Central memory CD4-positive, alpha-beta T cell (primary cell): ENCODE data around the gene SLC38A7.
"Not testable (repeated sequence)": the region's sequence is repeated elsewhere in the genome, so short reads cannot be mapped to it uniquely, and the experiment has no call there.

Experiments used
- DNase-seq: peaks from one replicate; pipeline ENCODE4 v3.0.0; 2022
- total RNA-seq, 3 experiments: gene quantifications; one replicate each; lab custom pipeline; 2026; lab: John Stamatoyannopoulos, UW

The SLC38A7 gene, protein sequence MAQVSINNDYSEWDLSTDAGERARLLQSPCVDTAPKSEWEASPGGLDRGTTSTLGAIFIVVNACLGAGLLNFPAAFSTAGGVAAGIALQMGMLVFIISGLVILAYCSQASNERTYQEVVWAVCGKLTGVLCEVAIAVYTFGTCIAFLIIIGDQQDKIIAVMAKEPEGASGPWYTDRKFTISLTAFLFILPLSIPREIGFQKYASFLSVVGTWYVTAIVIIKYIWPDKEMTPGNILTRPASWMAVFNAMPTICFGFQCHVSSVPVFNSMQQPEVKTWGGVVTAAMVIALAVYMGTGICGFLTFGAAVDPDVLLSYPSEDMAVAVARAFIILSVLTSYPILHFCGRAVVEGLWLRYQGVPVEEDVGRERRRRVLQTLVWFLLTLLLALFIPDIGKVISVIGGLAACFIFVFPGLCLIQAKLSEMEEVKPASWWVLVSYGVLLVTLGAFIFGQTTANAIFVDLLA
- total RNA-seq, result 9.4 to 11.0 (median 9.8) reads per million in 3 experiments

DNA sequence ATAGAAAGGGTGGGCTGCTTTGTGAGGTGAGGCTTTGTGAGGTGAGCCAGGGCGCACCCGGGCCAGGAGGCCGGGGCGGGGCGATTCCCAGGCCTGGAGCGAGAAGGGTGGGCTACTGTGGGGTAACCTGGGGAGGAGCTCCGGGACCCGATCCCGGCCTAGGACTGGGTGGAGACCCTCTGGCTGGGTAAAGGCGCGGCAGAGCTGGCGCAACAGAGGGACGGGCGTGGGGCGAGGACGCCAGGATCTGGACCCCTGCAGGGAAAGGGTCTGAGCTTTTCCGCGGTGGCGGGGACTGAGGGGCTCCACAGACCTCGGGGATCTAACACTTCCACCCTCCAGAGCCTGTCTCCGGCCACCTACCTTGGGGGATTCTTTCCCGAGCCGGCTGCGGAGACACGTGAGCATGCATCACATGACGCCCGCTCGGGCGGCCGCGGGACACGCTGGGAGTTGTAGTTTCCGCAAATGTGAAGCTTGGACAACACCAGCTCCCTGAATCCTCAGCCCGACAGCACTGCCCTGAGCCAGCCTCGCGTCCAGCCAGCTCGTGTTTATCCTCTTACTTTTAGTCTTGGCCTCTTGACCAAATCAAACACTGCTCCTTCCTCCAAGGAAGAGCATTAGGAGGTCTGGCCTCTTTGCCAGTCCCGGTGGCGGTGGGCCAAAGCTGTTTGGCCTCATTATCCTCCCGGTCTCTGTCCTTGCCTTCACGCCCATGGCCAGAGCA is at the start of gene SLC38A7:
SLC38A7 (minus strand) TSS at position 417 of the 730 bp plus-strand sequence. CDS start 4,644 bp downstream, outside the sequence.
- DNase-seq, result peak; percentile 54

DNA sequence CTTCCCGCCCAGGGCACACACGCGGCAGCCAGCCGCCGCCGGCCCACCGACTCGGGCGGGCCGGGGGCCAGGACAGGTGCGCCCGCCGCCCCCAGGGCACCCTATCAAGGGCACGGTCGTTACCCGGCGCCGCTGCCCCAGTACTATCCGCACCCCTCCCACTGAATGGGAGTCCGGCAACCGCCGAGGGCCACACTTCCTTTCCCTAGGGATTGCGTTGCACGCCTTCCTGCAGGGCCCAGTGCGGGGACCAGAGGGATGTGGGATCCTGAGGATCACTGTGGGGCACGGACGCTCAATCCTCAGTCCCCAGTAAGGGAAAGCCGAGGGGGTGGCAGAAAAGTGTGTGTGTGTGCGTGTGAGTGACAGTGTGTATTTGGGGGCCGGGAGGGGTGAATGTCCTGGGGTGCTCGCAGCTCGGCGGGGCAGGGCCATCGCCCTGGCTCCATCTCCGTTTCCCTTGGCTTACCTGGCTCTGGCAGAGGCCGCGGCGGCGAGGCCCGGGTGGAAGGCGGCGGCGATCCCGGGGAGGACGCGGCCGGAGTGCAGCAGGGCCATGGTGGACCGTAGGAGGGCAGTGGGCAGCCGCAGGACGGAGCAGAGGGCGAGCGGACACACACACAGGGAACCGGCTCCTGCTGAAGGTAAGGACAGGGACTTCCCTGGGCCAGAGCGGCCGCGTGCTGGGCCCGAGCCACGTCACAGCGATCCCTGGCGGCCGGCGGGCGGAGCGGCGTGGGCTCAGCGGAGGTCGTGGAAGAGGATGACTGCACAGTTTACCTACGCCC is 49.3 kb upstream of the SLC38A7 start, which contains the start of gene GOT2:
GOT2 (minus strand) TSS at position 646 of the 788 bp plus-strand sequence; CDS start at position 558, 88 bp downstream.
- DNase-seq, result peak; percentile 71

DNA sequence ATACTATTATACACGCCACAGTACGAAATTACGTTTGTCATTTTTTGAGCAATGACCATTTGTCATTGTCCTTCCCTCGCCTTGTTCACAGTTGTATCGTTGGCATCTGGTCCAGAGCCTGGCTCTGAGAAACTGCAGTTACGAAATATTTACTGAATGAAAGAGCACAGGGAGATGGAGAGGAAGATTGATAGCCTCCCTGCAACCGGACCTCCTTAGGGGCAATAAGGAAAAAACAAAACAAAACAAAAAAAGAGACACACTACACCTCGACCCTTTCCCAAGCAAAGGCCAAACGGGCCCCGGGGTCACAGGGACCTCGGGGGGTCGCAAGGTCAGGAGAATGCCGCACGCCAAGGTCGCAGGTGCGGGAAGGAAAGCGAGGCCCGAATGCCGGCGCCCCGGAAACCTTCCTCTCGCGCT is 48.7 kb upstream of the SLC38A7 start:
- DNase-seq, result no peak

DNA sequence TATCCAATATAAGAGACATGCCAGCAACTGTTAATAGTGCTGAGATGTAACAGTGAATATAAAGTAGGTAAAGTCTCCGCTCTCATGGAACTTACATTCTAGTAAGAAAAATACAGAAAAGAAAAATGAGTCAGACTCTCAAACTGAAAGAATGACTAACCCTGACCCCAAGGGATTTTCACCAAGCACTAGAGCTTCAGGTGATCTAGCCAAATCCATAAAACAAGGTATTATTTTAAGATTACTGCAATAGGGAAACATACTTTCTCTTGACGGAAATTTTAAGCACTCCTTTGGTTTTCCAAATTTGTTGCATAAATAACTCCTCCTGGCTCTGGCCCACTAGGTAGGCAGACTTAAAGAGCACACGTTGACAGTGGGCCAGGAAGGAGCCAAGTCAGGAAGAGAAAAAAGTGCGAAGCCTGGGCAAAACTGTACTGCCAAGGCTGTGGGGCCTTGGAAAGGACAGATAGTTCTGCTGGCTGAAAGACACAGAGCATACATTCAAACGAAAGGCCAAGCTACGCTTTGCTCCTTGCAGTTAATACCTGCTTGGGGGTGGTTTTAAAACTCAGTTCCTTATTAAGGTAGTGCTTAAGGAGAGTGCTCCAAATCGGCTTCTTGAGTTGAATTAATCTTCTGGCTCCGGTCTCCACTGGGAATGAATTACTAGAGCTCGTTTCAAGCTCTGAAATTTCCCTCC is 48.1 kb upstream of the SLC38A7 start:
- no peak for DNase-seq

DNA sequence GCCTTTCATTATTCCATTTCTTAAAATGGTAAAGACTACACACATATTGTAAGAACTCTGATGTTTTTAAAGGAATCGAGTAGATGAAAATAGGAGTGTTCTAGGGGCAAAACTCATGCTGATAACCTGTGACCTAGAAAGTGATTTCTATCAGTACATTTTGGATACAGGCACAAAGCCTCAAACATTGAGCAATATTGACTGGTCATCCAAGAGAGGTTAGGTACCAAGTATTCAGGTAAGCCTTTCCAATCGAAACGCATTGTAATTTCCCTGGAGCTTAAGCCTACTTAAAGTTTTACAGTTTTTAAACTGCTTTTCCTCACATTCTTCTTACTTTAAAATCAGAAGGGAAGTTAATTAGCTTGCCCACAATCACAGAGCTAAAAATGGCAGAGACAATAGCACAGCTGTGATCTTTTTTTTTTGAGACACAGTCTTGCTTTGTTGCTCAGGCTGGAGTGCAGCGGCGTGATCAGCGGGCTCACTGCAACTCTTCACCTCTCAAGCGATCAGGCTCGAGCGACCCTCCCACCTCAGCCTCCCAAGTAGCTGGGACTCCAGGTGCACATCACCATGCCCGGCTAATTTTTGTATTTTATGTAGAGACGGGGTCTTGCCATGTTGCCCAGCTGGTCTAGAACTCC is 46.3 kb upstream of the SLC38A7 start:
- DNase-seq, result no peak

DNA sequence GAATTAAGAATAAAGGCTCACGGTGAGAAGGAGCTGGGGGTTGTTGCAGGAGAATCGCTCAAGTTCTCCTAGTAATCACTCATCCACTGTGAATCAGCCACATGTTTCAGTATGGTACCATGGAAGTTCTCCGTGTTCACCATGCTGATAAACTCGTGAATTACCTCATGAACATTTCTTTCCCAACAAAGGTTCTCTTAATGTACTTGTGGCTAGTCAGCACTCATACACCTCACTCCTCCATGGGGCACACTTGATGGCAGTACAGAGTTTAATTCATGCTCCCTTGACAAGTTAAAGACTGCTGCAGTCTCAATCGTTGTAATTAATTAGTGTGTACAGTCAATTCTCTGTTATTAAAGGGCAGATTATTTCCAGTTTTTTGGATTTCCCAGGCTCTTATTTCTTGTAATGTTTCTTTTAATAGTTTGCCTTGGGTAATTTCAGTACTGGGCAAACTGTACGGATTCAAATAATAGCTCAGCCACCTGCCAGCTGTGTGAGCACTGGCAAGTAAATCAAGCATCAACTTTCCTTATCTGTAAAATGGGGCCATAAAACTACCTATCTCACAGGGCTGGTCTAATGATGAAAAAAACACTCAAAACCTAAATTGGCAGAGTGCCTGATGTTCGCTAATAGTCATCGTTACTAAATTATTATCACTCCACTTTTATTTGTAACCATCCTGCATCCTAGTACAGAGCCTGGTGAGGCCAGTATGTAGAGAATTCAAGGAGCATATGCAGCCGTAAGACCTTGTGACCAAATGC is 43.4 kb upstream of the SLC38A7 start:
- DNase-seq, result no peak

DNA sequence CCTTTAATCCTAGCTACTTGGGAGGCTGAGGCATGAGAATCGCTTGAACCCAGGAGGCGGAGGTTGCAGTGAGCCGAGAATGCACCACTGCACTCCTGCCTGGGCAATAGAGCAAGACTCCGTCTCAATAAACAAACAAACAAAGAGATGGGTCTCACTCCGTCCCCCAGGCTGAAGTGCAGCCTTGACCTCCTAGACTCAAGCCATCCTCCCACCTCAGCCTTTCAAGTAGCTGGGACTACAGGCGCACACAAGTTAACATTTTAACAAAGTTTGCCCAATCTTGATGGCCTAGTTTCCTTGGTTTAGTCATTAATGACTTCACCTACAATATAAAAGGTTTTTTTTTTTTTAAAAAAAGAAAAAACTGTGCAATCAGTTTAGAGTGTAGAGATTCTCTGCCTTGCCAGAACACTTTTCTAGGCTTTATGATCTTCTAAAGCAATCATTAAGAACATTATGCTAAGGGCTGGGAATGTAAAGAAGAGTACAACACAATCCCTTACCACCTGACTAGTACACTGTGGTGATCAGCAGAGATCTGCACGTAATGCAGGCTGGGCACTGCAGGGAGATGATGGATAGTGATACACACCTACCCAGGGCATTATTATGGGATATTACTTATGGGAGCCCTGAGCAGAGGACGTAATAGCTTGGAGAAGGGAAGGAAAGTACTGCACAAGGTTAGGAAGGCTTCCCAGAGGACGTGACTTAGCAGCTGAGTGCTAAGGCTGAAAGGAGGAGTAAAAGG is 42.6 kb upstream of the SLC38A7 start:
- no peak for DNase-seq

DNA sequence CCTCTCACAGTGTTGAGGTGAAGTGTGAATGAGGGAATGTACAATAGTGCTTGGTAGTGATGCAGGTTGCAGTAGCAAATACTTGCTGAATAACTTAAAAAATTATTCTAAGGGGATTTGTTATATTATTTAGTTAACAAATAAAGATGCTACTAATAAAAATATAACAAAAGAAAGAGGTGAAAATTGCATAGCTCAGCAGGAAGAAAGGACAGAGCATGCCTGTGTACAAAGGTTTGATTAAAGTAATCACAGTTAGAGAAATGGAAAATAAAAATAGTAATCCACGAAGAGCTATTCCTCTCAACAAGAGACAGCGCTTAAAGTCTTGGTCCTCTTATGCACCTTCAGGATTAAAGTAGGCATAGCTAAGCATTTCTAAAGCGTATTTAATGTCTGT is 38.5 kb upstream of the SLC38A7 start:
- no peak for DNase-seq

DNA sequence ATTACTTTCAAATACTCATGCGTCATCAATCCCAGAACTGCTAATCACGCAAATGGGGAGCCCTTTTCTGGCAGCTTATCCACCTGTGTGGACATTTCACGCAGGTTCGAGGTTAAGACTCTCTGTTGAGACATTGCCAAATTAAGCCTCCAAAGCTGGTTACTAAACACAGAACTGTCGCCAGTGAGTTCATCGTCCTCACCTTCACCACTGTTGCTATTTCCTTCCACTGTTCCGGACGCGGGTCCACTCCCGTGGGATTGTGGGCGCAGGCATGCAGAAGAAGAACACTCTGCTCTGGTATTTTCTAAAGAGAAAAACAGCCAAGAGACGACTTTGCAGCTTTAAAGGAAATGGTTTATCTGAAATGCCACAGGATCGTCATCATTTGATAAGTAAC is 33.4 kb upstream of the SLC38A7 start:
- DNase-seq, result no peak

DNA sequence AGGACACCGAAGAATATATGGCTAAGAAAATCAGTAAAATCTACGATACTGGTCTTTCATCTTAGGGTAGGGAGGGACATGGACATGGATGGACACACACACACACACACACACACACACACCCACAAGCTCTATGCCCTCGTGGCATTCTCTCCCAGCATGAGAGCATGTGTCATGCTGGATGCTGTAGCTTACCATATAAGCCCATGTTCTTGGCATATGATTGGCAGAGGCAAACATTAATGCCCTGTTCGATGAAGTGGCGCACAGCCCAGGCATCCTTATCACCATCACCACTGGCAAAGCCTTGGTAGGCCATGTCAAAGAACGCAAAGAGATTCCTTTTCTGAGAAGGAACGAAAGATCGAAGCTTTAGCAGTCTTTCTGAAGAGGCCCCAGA is 31.9 kb upstream of the SLC38A7 start:
- no peak for DNase-seq

DNA sequence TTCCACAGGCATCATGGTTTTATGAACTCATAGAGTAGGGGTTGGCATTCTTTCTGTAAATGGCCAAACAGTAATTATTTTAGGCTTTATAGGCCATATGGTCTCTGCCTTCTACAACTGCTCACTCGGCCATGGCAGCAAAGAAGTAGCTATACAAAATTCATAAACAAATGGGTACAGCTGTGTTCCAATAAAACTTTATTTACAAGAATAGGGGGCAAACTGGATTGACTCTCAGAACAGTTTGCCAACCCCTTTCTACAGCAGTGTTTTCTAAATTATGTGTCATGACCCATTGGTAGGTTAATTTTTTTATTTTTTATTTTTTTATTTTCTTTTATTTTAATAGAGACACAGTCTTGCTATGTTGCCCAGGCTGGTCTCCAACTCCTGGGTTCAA is 29.2 kb upstream of the SLC38A7 start:
- DNase-seq, result no peak

DNA sequence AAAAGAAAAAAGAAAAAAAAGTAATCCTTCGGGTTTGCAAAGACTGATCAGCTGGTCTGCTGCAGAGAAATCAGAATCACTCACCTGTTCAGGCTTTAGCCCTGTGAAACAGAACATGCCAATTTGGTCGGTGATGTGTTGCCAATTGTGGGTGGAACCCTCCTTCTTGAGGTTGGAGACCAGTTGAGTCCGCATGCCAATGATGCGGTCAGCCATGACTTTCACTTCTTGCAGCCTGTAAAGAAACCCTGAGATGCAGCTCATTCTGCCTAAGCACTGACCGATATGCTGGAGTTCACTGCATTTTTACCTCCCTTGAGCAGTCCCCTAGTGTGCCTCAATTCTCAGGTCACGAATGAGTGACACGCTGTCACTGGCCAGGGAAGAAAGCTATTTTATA is 24.8 kb upstream of the SLC38A7 start:
- DNase-seq, result no peak

DNA sequence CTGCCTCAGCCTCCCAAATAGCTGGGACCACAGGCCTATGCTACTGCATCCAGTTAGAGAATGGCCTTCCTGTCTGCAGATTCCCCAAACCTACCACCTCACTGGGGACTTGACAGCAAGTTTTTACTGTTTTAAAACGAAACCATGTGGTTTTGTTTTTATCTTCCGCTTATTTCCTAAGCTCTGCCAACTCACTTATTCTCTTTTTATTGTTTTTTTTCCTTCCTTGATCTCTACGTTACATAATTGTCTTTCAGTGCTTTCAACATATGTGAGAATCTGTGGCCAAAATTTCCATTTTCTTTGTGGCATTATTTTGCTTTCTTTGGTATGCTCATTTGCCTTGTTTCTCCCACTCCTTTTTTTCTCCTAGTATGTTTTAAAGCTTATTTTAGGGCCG is 14.6 kb upstream of the SLC38A7 start:
- no peak for DNase-seq

DNA sequence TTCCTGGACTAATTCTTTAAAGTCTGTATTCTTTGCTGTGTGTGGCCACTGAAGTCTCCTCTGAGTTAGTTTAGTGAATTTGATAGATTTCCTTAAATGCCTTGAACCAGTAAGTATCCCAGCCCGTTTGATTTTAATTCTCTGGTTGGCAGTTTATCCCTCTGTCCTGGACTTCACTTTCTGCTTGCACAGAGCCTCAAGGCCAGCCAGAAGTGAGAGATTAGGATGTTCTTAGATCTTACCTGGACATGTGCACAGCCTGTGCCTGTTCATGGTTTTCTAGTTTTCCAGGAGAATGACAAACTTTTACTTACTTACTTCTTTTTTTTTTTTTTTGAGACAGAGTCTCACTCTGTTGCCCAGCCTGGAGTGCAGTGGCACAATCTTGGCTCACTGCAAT is 10.8 kb upstream of the SLC38A7 start:
- no peak for DNase-seq

DNA sequence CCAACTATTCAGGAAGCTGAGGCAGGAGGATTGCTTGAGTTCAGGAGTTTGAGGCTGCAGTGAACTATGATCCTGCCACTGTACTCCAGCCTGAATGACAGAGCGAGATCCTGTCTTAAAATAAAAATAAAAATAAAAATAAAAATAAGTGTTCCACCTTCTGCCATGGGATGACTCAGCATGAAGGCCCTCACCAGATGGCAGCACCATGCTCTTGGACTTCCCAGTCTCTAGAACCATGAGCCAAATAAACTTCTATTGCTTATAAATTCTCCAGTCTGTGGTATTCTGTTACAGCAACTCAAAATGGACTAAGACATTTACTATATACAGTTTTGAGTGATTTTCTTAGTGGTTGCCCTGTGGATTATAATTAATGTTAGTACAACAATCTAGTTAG is 7.9 kb upstream of the SLC38A7 start:
- no peak for DNase-seq

DNA sequence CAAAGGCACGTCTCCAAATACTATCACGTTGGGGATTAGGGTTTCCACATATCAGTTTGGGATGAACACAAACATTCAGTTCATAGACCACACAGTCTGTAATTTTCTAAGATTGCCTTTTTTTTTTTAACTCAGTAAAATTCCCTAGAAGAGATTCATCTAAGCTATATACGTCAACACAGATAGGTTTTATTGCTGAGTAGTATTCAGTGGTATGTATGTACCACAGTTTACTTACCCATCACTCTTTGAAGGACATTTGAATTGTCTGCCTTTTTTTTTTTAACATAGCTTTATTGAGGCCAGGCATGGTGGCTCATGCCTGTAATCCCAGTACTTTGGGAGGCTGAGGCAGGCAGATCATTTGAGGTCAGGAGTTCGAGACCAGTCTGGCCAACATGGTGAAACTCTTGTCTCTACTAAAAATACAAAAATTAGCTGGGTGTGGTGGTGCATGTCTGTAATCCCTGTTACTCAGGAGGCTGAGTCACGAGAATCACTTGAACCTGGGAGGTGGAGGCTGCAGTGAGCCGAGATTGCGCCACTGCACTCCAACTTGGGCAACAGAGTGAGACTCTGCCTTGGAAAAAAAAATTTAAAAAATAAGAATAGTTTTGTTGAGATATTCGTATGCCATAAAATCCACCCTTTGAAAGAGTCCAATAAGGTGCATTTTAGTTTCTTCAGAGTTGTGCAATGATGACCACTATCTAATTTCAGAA is 2.6 kb upstream of the SLC38A7 start:
- not testable (repeated sequence) for DNase-seq

DNA sequence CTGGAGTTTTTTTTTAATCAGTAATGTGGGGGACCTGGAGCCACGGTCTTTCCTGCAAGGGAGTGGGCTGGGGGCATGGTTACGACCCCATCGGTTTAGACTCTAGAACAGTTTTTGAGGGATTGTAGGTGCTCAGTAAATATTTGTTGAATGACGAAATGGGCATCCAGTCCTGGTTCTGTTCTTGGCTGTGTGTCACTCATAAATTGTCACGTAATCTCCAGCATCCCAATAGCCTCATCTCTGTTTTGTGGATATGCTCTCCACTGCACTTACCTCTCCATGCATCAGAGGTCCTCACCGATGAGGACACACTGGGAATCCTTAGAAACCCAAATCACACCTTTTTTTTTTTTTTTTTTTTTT is 497 bp upstream of the SLC38A7 start:
- DNase-seq, result no peak

DNA sequence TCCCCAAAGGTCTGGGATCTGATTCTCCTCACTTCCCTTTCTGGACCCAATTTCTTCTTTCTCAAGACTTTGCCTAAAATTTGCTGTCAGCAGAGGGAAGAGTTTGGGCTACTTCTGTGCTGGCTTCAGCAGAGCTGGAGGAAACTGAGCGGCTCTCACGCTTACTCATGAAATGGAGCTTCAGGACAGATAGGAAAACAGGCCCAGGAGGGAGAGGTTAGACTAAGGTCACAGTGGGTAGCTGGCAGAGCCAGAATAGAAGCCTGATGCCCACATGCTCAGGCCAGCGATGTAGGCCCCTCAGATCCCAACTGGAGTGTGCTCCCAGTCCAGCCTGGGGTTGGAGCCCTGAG is 593 bp downstream of the SLC38A7 start:
- no peak for DNase-seq

DNA sequence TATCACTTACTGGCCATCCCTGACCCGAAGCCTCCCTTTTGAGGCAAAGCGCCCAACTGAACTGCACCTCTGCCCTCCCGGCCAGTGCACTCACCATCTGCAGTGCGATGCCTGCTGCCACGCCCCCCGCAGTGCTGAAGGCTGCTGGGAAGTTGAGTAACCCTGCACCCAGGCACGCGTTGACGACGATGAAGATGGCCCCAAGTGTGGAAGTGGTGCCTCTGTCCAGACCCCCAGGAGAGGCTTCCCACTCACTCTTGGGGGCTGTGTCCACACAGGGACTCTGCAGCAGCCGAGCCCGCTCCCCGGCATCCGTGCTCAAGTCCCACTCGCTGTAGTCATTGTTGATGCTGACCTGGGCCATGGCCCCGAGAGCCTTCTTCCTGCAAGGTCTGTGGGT is 4.8 kb downstream of the SLC38A7 start:
- DNase-seq, result no peak

DNA sequence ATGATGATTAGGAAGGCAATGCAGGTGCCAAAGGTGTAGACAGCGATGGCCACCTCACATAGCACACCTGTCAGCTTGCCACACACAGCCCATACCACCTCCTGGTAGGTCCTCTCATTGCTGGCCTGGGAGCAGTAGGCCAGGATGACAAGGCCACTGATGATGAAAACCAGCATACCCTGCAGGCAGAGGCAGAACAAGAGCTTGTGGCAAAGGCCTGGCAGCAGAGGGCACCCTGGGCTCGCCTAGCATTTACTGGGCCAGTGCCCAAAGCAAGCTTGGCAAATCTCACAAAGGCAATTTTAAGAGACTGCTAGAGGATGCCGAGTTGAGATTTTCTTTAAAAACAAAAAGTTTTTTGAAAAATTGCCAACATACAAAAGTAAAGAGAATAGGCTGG is 5.9 kb downstream of the SLC38A7 start:
- DNase-seq, result no peak
